ENCODE measurements around the gene HS6ST3.
"Not testable (repeated sequence)": the region's sequence is repeated elsewhere in the genome, so short reads cannot be mapped to it uniquely, and the experiment has no call there.

HS6ST3 gene

GRCh38 chr13:96093296-96094006, 3.5 kb downstream of the HS6ST3 start:
- no peak for FAIRE-seq

GRCh38 chr13:96100457-96101220, 10.7 kb downstream of the HS6ST3 start:
- FAIRE-seq, result no peak

DNA sequence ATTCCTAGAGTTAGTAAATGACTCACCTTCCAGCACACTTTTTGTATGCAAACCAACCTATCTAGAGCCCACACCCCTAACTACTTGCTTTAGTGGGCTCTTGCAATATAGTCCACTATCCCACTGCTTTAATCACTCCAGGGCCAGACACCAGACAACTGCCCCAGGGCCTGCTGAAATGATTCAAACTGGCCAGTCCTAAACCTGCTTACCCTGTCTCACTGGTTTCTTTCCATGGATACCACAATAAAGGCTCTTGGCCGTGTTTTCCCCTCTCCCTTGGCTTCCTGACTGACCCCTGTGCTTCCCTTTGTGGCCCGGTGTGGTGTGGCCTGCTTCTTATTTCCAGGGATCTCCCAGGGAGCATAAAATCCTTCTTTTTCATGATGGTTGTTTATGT, 14.6 kb downstream of the HS6ST3 start:
- no peak for FAIRE-seq

- FAIRE-seq, result not testable (repeated sequence)
Observed at GRCh38 chr13:96108072-96108471, 18.2 kb downstream of the HS6ST3 start.

- FAIRE-seq, result no peak
Observed at GRCh38 chr13:96109125-96109524, 19.2 kb downstream of the HS6ST3 start.

GRCh38 chr13:96112936-96113335, 23.0 kb downstream of the HS6ST3 start:
- no peak for FAIRE-seq

GRCh38 chr13:96115368-96115767, 25.5 kb downstream of the HS6ST3 start:
- FAIRE-seq, result not testable (repeated sequence)

GRCh38 chr13:96119921-96120320, 30.0 kb downstream of the HS6ST3 start:
- no peak for FAIRE-seq

DNA sequence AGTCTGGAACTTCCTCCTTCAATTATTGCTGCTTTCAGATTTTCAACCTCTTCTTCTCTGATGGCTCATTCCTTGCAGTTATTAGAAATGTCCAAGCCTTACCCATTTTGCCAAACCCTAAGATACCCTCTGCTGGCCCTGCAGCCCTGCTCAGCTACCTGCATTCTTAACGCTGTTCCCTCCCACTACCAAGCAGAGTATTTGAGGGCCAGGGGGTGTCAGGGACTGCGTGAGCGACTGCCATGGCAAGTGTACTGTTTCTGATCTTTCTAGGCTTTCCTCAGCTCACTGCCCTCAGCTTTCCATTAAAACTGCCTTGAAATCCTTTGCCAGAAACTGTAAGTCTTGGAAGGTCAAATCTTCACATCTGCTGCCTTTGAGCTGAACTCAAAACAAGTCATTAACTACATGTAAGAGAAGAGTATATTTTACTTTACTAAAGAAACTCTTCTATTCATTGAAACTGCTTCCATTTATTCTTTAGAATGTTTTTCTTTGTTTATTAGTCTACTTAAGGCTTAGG, 41.0 kb downstream of the HS6ST3 start:
- FAIRE-seq, result no peak

GRCh38 chr13:96141032-96141431, 51.1 kb downstream of the HS6ST3 start:
- peak; percentile 60 for FAIRE-seq

DNA sequence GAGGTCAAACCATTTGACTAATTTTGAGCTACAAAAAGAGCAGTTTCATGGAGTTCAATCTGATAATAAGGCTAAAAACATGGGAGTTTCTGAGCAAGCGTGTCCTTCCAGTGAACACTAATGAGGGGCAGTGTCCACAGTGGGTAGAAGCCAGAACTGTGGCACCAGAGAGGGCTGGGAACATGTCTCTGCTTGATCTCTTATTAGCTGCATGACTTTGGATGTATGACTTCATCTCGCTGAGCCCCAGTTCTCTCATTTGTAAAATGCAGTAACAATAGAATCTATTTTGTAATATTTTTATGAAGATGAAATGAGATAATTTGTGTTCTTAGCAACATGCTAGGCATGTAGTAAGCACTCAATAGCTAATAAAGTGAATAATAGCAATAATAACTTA, 69.8 kb downstream of the HS6ST3 start:
- no peak for FAIRE-seq

- FAIRE-seq, result no peak
Observed at GRCh38 chr13:96161141-96161540, 71.2 kb downstream of the HS6ST3 start.

DNA sequence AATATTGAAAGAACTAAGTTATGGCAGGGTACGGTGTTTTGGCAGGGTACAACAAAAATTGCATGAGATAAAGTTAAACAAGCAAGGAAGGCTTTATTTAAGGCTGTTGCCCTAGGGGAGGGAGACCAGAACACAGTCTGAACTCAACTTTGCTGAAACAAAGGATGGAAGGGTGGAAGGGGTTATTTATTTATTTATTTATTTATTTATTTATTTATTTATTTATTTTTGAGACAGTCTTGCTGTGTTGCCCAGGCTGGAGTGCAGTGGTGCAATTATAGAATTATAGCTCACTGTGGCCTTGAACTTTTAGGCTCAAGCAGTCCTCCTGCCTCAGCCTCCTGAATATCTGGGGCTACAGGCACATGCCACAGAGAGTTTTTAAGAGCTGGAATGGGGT, 75.9 kb downstream of the HS6ST3 start:
- FAIRE-seq, result no peak

DNA sequence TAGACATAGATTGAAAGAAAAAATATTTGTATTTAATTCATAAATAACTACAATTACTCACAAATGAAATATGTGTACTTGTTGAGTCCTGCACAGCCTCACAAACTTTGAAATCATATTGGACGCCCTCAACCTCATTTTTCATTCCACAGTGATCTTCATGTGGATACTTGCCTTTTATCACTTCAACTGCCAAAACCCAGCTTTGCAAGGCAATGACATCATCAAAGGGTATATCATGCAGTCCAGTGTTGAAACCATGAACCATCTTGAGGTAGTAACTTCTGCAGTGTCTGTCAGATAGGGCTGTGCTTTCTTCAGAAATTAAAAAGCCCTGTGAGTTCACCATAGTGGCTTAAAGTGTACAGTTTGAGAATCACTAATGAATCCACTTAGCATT, 82.2 kb downstream of the HS6ST3 start:
- FAIRE-seq, result no peak

- no peak for FAIRE-seq
Observed at GRCh38 chr13:96178759-96179158, 88.9 kb downstream of the HS6ST3 start.

DNA sequence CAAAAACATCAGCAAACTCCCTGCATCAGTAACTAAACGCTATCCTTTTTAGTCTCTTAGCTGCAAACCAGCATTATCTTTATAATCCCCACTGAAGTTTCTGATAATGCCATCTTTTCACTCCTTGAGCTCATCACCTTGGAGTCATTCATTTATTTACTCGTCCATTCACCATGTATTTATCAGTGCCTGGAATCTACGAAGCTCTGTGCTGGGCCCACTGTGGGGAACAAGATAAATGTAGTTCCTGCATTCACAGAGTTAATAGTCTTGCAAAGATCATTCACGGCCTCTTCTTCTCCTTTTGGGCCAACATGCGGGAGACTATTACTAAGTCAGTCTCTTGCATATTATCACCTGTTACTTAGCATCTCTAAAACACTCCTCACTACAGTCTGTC, 89.4 kb downstream of the HS6ST3 start:
- FAIRE-seq, result no peak

DNA sequence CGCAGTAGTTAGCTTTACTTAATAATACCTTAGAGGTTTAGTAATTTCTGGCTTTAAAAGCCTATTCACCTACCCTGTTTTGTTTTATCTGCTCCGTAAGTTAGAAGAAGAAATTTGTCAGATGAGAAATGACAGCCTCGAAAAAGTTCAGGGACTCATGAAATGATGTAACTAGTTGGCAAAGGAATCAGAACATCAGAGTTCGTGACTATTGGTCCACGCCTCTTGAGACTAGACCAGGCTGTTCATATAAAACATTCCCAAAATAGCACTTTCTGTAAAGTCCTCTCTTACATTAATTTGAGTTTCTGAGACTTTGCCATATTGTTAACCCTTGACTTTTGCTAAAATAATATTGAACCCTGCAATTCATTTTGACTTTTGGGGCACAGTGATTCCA, 92.0 kb downstream of the HS6ST3 start:
- no peak for FAIRE-seq

GRCh38 chr13:96185818-96186217, 95.9 kb downstream of the HS6ST3 start:
- FAIRE-seq, result no peak

DNA sequence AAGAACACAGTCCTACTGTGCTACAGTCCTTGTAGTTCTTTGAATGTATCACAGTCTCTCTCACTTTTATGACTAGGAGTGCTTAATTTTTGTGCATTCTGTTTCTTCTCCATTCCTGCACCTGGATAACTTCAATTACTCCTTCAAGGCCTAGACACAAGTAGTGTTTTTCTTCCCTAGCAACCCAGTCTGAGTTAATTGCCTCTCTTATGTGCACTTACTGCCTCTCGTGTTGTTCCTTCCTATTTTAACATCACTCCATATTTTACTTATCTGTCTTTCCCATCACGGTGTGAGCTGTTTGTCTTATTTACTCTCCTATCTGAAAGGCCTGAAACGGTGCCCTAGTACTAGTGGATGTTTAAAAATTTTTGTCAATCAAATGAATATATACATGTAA, 101.5 kb downstream of the HS6ST3 start:
- FAIRE-seq, result no peak

GRCh38 chr13:96193728-96194310, 103.9 kb downstream of the HS6ST3 start:
- FAIRE-seq, result no peak

DNA sequence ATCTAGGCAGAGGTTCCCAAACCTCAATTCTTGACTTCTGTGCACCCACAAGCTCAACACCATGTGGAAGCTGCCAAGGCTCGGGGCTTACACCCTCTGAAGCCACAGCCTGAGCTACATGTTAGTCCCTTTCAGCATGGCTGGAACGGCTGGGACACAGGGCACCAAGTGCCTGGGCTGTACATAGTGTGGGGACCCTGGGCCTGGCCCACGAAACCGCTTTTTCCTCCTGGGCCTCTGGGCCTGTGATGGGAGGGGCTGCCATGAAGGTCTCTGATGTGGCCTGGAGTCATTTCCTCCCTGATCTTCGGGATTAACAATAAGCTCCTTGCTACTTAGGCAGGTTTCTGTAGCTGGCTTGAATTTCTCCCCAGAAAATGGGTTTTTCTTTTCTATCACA, 108.1 kb downstream of the HS6ST3 start:
- no peak for FAIRE-seq

GRCh38 chr13:96199315-96199714, 109.4 kb downstream of the HS6ST3 start:
- FAIRE-seq, result no peak

DNA sequence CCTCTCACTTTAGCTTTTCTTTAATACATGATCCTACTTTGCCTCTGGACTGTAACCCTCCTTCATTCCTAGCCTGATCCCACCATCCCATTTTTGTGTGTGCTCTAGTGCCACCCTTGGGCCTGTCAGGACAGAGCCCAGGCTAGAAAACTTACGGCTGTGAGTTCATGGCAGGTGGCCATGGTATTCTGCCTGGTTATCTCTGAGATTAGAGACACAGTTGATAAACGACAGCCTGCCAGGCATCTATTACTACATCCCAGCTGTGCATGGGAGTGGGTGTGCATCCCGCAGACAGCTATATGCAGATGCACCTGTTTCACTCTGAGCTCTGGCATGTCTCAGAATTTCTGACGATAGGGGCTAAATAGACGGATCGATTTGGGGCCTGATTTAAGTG, 110.9 kb downstream of the HS6ST3 start:
- no peak for FAIRE-seq

- no peak for FAIRE-seq
Observed at GRCh38 chr13:96202315-96202714, 112.4 kb downstream of the HS6ST3 start.
